HCT116 (cell line): Measurements from ENCODE around the gene AUTS2. TPM values are rescaled to one million over a fixed set of nuclear protein-coding genes. Genes with fewer than 3 reads are reported as not detected.

ENCODE experiments used
- ATAC-seq: fragments of 200-7000 bp; cut with Tn5 transposase; 2 replicates; pipeline ENCODE4 v1.9.1; 2020; ENCODE audit warnings: mild to moderate bottlenecking, moderate library complexity
- BruUV-seq: library from RNA; stranded (reverse); fragments of 400-500 nt; replicated peaks from 2 replicates; lab custom pipeline; 2021; lab: Mats Ljungman, UMichigan
- CTCF ChIA-PET: fragments of 300-600 bp; sonication (Branson Sonifier 250); formaldehyde crosslinking; loops from one replicate; lab custom pipeline; 2021; ENCODE audit warnings: antibody characterized with exemption; lab: Charles Lee
- POLR2A ChIA-PET: fragments of 300-600, 350-600 bp; sonication (Branson Sonifier 250); formaldehyde crosslinking; loops from one replicate; lab custom pipeline; 2021; ENCODE audit warnings: antibody characterized with exemption; lab: Charles Lee
- RAD21 ChIA-PET, 2 experiments: fragments of 300-600 bp; sonication (Branson Sonifier 250); formaldehyde crosslinking; loops; one replicate each; lab custom pipeline; 2023; ENCODE audit warnings: low total read pairs in 2 of 2; ENCODE audit not compliant: uncharacterized antibody in 2 of 2, unreplicated experiment in 2 of 2, low non-redundant PET in 1 of 2; lab: Charles Lee
- DNase-seq: peaks from one replicate; pipeline ENCODE4 v3.0.0-alpha.2; 2010; ENCODE audit warnings: low read depth, low spot score
- H2AFZ ChIP-seq: fragments of 200-600 bp; shearing (Covaris generic), sonication (generic); 2 replicates; pipeline ENCODE4 v1.6.1; 2017; ENCODE audit warnings: low read depth, mixed run types, mixed read lengths, antibody characterized with exemption, low read length; ENCODE audit not compliant: poor library complexity, severe bottlenecking
- H3K27ac ChIP-seq: 2 replicates; pipeline ENCODE4 v1.5.1; 2012; ENCODE audit warnings: low read depth, low read length
- H3K27me3 ChIP-seq: fragments of 200-600 bp; sonication (generic); 2 replicates; pipeline ENCODE4 v1.6.1; 2016; ENCODE audit warnings: mixed run types, low read length, mixed read lengths; ENCODE audit not compliant: insufficient read depth
- H3K36me3 ChIP-seq, 2 experiments: fragments of 200-500 bp in 1 of 2; fragments of 200-600 bp in 1 of 2; sonication (Bioruptor generic) in 1 of 2; sonication (generic) in 1 of 2; 2 replicates each; pipeline versions ENCODE4 v1.5.1 to v1.6.1; 2014 to 2016; ENCODE audit warnings: low read length in 2 of 2, inconsistent platforms in 1 of 2, mixed read lengths in 1 of 2, mixed run types in 1 of 2; ENCODE audit not compliant: insufficient read depth in 2 of 2, control insufficient read depth in 1 of 2
- H3K4me1 ChIP-seq, 2 experiments: fragments of 200-600 bp in 1 of 2; sonication (generic) in 1 of 2; 2 replicates each; pipeline versions ENCODE4 v1.5.1 to v1.6.1; 2012 to 2017; ENCODE audit warnings: low read length in 2 of 2, inconsistent platforms in 1 of 2, mild to moderate bottlenecking in 1 of 2, mixed read lengths in 1 of 2, mixed run types in 1 of 2, moderate library complexity in 1 of 2; ENCODE audit not compliant: insufficient read depth in 2 of 2, control insufficient read depth in 1 of 2
- H3K4me2 ChIP-seq: fragments of 200-600 bp; sonication (generic); 2 replicates; pipeline ENCODE4 v1.6.1; 2017; ENCODE audit warnings: mixed run types, low read length, mixed read lengths
- H3K4me3 ChIP-seq, 2 experiments: fragments of 200-600 bp in 1 of 2; sonication (generic) in 1 of 2; replicated peaks in 1 of 2; 2 replicates each; pipeline ENCODE4 v1.5.1; 2011 to 2016; ENCODE audit warnings: low read length in 2 of 2, control low read depth in 1 of 2, low read depth in 1 of 2, mild to moderate bottlenecking in 1 of 2, mixed read lengths in 1 of 2, mixed run types in 1 of 2
- H3K79me2 ChIP-seq: fragments of 200-600 bp; sonication (generic); 2 replicates; pipeline ENCODE4 v1.6.1; 2017; ENCODE audit warnings: mild to moderate bottlenecking, mixed run types, low read length, moderate library complexity, mixed read lengths; ENCODE audit not compliant: insufficient read depth
- H3K9ac ChIP-seq: fragments of 200-600 bp; sonication (generic); 2 replicates; pipeline ENCODE4 v1.6.1; 2016; ENCODE audit warnings: low read length, mixed read lengths
- H3K9me2 ChIP-seq: fragments of 200-600 bp; sonication (generic), shearing (Covaris generic); 2 replicates; pipeline ENCODE4 v1.6.1; 2017; ENCODE audit warnings: mixed run types, mild to moderate bottlenecking, moderate library complexity; ENCODE audit not compliant: insufficient read depth
- H3K9me3 ChIP-seq, 2 experiments: fragments of 200-500 bp in 1 of 2; fragments of 200-600 bp in 1 of 2; sonication (Bioruptor generic) in 1 of 2; sonication (generic) in 1 of 2; 2 replicates each; pipeline ENCODE4 v1.6.1; 2014 to 2017; ENCODE audit warnings: low read length in 2 of 2, mixed read lengths in 2 of 2, inconsistent platforms in 1 of 2, low read depth in 1 of 2, mild to moderate bottlenecking in 1 of 2, mixed run types in 1 of 2, moderate library complexity in 1 of 2; ENCODE audit not compliant: control insufficient read depth in 1 of 2, insufficient read depth in 1 of 2
- H4K20me1 ChIP-seq: fragments of 200-600 bp; sonication (generic), shearing (Covaris generic); 2 replicates; pipeline ENCODE4 v1.6.1; 2017; ENCODE audit warnings: mixed run types, mild to moderate bottlenecking, moderate library complexity; ENCODE audit not compliant: insufficient read depth
- CBX3 ChIP-seq: IDR thresholded peaks from 2 replicates; pipeline ENCODE4 v1.6.1; 2012; ENCODE audit warnings: low read depth
- CTCF ChIP-seq, 3 experiments: fragments of 200-600 bp in 1 of 3; sonication (generic) in 1 of 3; IDR thresholded peaks in 2 of 3; conservative IDR thresholded peaks in 1 of 3; 2 replicates each; pipeline ENCODE4 v1.5.1; 2012 to 2017; ENCODE audit warnings: low read depth in 2 of 3, low read length in 2 of 3, antibody characterized with exemption in 1 of 3, borderline replicate concordance in 1 of 3, control low read depth in 1 of 3, mild to moderate bottlenecking in 1 of 3, mixed read lengths in 1 of 3, mixed run types in 1 of 3, moderate library complexity in 1 of 3; ENCODE audit not compliant: insufficient read depth in 1 of 3
- EGR1 ChIP-seq: IDR thresholded peaks from 2 replicates; pipeline ENCODE4 v1.6.1; 2012; ENCODE audit warnings: low read depth
- ELF1 ChIP-seq: IDR thresholded peaks from 2 replicates; pipeline ENCODE4 v1.6.1; 2012; ENCODE audit warnings: low read depth, borderline replicate concordance
- EZH2 ChIP-seq: fragments of 200-600 bp; sonication (generic); IDR thresholded peaks from 2 replicates; pipeline ENCODE4 v1.6.1; 2017; ENCODE audit warnings: antibody characterized with exemption, mixed run types
- JUND ChIP-seq: IDR thresholded peaks from 2 replicates; pipeline ENCODE4 v1.6.1; 2012
- MAX ChIP-seq: IDR thresholded peaks from 2 replicates; pipeline ENCODE4 v1.6.1; 2012
- RAD21 ChIP-seq: IDR thresholded peaks from 2 replicates; pipeline ENCODE4 v1.6.1; 2012; ENCODE audit warnings: low read depth, mild to moderate bottlenecking
- REST ChIP-seq: IDR thresholded peaks from 2 replicates; pipeline ENCODE4 v1.6.1; 2012; ENCODE audit warnings: low read depth
- SIN3A ChIP-seq: IDR thresholded peaks from 2 replicates; pipeline ENCODE4 v1.6.1; 2012; ENCODE audit warnings: low read depth
- SP1 ChIP-seq: IDR thresholded peaks from 2 replicates; pipeline ENCODE4 v1.6.1; 2012; ENCODE audit warnings: low read depth
- YY1 ChIP-seq: IDR thresholded peaks from 2 replicates; pipeline ENCODE4 v1.6.1; 2011; ENCODE audit warnings: low read length, low read depth, moderate library complexity, mild to moderate bottlenecking; ENCODE audit not compliant: insufficient replicate concordance; ENCODE audit errors: extremely low read depth
- ZNF274 ChIP-seq: fragments of 200-500 bp; sonication (Bioruptor generic); IDR thresholded peaks from 2 replicates; pipeline ENCODE4 v1.6.1; 2014; ENCODE audit warnings: mild to moderate bottlenecking, low read depth, low read length, inconsistent platforms
- intact Hi-C: fragments of 100-400 bp; cut with micrococcal nuclease; formaldehyde crosslinking; loops from 2 replicates; pipeline ENCODE4 v1.10.0; 2022
- total RNA-seq: library from RNA; stranded (reverse); gene quantifications from one replicate; pipeline ENCODE4 v1.2.1, GENCODE V29; 2021; ENCODE audit not compliant: unreplicated experiment

The AUTS2 gene
- total RNA-seq, 1 experiment from 2014 or later: 0.93 TPM

GRCh38 chr7:69654381-69654780 is 56.1 kb downstream of the AUTS2 start:
- no peak for DNase-seq
- BruUV-seq: no TSS peak

GRCh38 chr7:69654849-69655707 is 56.8 kb downstream of the AUTS2 start:
- no peak overlapping the region for H3K9ac ChIP-seq
- BruUV-seq: no TSS peak
- H3K9me2 ChIP-seq: no peaks in the 10 kb centered on the region
- H3K9me3 ChIP-seq: peaks cover 0 to 31% of the 10 kb centered on the region in 2 experiments; a peak in 2 of 4 replicates
- TF ChIP-seq ELF1 (no peak), CTCF (IDR thresholded peaks at IDR 0.05 in 2 of 3, conservative IDR thresholded peaks at IDR 0.05 in 1 of 3; ENCODE audit: borderline replicate concordance in 1 of 3, insufficient read depth in 1 of 3, low read depth in 2 of 3, low read length in 2 of 3) (no peak), RAD21 (no peak), SP1 (no peak), JUND (no peak), EGR1 (no peak), ZNF274 (no peak), EZH2 (no peak), YY1 (no peak), SIN3A (no peak), MAX (no peak), CBX3 (no peak), REST (no peak)
- intact Hi-C loops: no loop called here
- H3K36me3 ChIP-seq: no peaks in the 10 kb centered on the region
- ATAC-seq (no peak), DNase-seq (no peak)
- H2AFZ ChIP-seq: no peak overlapping the region
- H3K4me2 ChIP-seq: no peak overlapping the region
- H3K4me3 ChIP-seq: no peak overlapping the region
- CTCF ChIA-PET: no interaction called here
- POLR2A ChIA-PET: no interaction called here
- H3K4me1 ChIP-seq: no peaks in the 10 kb centered on the region
- H3K79me2 ChIP-seq: no peaks in the 10 kb centered on the region
- RAD21 ChIA-PET: no interaction called here
- no peaks in the 10 kb centered on the region for H4K20me1 ChIP-seq
- no peak overlapping the region for H3K27ac ChIP-seq
- no peaks in the 10 kb centered on the region for H3K27me3 ChIP-seq

More at GRCh38 chr7:69654381-69654780, 56.1 kb downstream of the AUTS2 start:
- ATAC-seq: no peak
- no peak for TF ChIP-seq ZNF274
- no peak for TF ChIP-seq ELF1
- Histone ChIP-seq H2AFZ (no peak overlapping the region), H3K9ac (no peak overlapping the region), H3K27ac (no peak overlapping the region), H3K36me3 (no peaks in the 10 kb centered on the region), H4K20me1 (no peaks in the 10 kb centered on the region), H3K27me3 (no peaks in the 10 kb centered on the region), H3K79me2 (no peaks in the 10 kb centered on the region), H3K4me2 (no peak overlapping the region), H3K4me1 (no peaks in the 10 kb centered on the region), H3K4me3 (no peak overlapping the region), H3K9me2 (no peaks in the 10 kb centered on the region), H3K9me3 (peaks cover 0 to 33% of the 10 kb centered on the region in 2 experiments; a peak in 2 of 4 replicates)
- POLR2A ChIA-PET: no interaction called here
- intact Hi-C loops: no loop called here
- RAD21 ChIA-PET: no interaction called here
- CTCF ChIA-PET: no interaction called here
